IMR-90 (cell line): Measurements from ENCODE around the gene UMODL1. TPM values are rescaled to one million over a fixed set of nuclear protein-coding genes. Genes with fewer than 3 reads are reported as not detected.

Source experiments
- ATAC-seq: fragments of 200-7000 bp; cut with Tn5 transposase; 2 replicates; pipeline ENCODE4 v1.9.1; 2020; ENCODE audit warnings: low read depth, mild to moderate bottlenecking, moderate library complexity
- BruUV-seq: library from RNA; stranded (reverse); fragments of 400-500 nt; replicated peaks from 2 replicates; lab custom pipeline; 2021; lab: Mats Ljungman, UMichigan
- CTCF ChIA-PET: fragments of 300-600 bp; formaldehyde crosslinking; extraction: SDS; loops from one replicate; lab custom pipeline; 2021; ENCODE audit warnings: antibody characterized with exemption; lab: Yijun Ruan, JAX
- POLR2A ChIA-PET: fragments of 300-600 bp; sonication (Branson Sonifier 250); formaldehyde crosslinking; loops from one replicate; lab custom pipeline; 2022; ENCODE audit warnings: antibody characterized with exemption; ENCODE audit not compliant: unreplicated experiment; lab: Charles Lee
- DNase-seq: peaks from one replicate; pipeline ENCODE4 v3.0.0; 2013
- H2AFZ ChIP-seq: replicated peaks from 2 replicates; pipeline ENCODE3; 2013; ENCODE audit warnings: low read length, mild to moderate bottlenecking; ENCODE audit not compliant: poor library complexity
- H2AK5ac ChIP-seq: 2 replicates; pipeline ENCODE4 v1.6.1; 2013; ENCODE audit warnings: low read depth, low read length, inconsistent platforms
- H2AK9ac ChIP-seq: replicated peaks from 2 replicates; pipeline ENCODE3; 2013; ENCODE audit warnings: mild to moderate bottlenecking, low read depth, low read length, moderate library complexity; ENCODE audit not compliant: poor library complexity
- H2BK120ac ChIP-seq: 2 replicates; pipeline ENCODE4 v1.6.1; 2013; ENCODE audit warnings: low read depth, low read length, inconsistent platforms
- H2BK15ac ChIP-seq: 3 replicates; pipeline ENCODE4 v1.6.1; 2013; ENCODE audit warnings: low read depth, low read length, inconsistent platforms
- H2BK20ac ChIP-seq: 2 replicates; pipeline ENCODE4 v1.6.1; 2013; ENCODE audit warnings: low read depth, mild to moderate bottlenecking, inconsistent platforms, low read length, moderate library complexity
- H2BK5ac ChIP-seq: 2 replicates; pipeline ENCODE4 v1.6.1; 2013; ENCODE audit warnings: mild to moderate bottlenecking, low read depth, low read length, inconsistent platforms; ENCODE audit not compliant: poor library complexity, severe bottlenecking
- H3K14ac ChIP-seq: replicated peaks from 2 replicates; pipeline ENCODE4 v1.6.1; 2013; ENCODE audit warnings: low read depth, low read length, inconsistent platforms
- H3K18ac ChIP-seq: 2 replicates; pipeline ENCODE4 v1.6.1; 2013; ENCODE audit warnings: low read depth, low read length, control low read depth
- H3K23ac ChIP-seq: 2 replicates; pipeline ENCODE4 v1.6.1; 2013; ENCODE audit warnings: low read depth, low read length, inconsistent platforms
- H3K27ac ChIP-seq: 2 replicates; pipeline ENCODE4 v1.5.1; 2013; ENCODE audit warnings: mild to moderate bottlenecking, control low read depth, low read length; ENCODE audit not compliant: insufficient read depth
- H3K27me3 ChIP-seq: 2 replicates; pipeline ENCODE4 v1.6.1; 2013; ENCODE audit warnings: low read length; ENCODE audit not compliant: control insufficient read depth, insufficient read depth
- H3K36me3 ChIP-seq: 2 replicates; pipeline ENCODE4 v1.6.1; 2013; ENCODE audit warnings: low read length, mixed read lengths; ENCODE audit not compliant: control insufficient read depth, insufficient read depth
- H3K4ac ChIP-seq: 2 replicates; pipeline ENCODE4 v1.6.1; 2013; ENCODE audit warnings: low read depth, low read length, inconsistent platforms
- H3K4me1 ChIP-seq: 2 replicates; pipeline ENCODE4 v1.6.1; 2013; ENCODE audit warnings: low read length, mixed read lengths; ENCODE audit not compliant: control insufficient read depth, insufficient read depth
- H3K4me2 ChIP-seq: 2 replicates; pipeline ENCODE4 v1.6.1; 2013; ENCODE audit warnings: low read depth, mild to moderate bottlenecking, control low read depth, low read length, moderate library complexity
- H3K4me3 ChIP-seq: 2 replicates; pipeline ENCODE4 v1.5.1; 2013; ENCODE audit warnings: low read depth, mild to moderate bottlenecking, control low read depth, low read length, moderate library complexity; ENCODE audit not compliant: insufficient read depth
- H3K56ac ChIP-seq: 2 replicates; pipeline ENCODE4 v1.6.1; 2013; ENCODE audit warnings: low read length, inconsistent platforms; ENCODE audit not compliant: insufficient read depth; ENCODE audit errors: extremely low read depth
- H3K79me1 ChIP-seq, 2 experiments: 2 replicates each; pipeline ENCODE4 v1.6.1; 2013; ENCODE audit warnings: low read length in 2 of 2, inconsistent platforms in 1 of 2, low read depth in 1 of 2
- H3K9ac ChIP-seq: 2 replicates; pipeline ENCODE4 v1.6.1; 2013; ENCODE audit warnings: low read depth, low read length, control low read depth
- H3K9me1 ChIP-seq: 2 replicates; pipeline ENCODE4 v1.6.1; 2013; ENCODE audit warnings: low read length, inconsistent platforms; ENCODE audit not compliant: insufficient read depth
- H3K9me3 ChIP-seq: 2 replicates; pipeline ENCODE4 v1.6.1; 2013; ENCODE audit warnings: low read length; ENCODE audit not compliant: control insufficient read depth, insufficient read depth
- H4K20me1 ChIP-seq: 2 replicates; pipeline ENCODE4 v1.6.1; 2013; ENCODE audit warnings: low read length, inconsistent platforms; ENCODE audit not compliant: insufficient read depth
- H4K5ac ChIP-seq: 2 replicates; pipeline ENCODE4 v1.6.1; 2013; ENCODE audit warnings: mild to moderate bottlenecking, low read depth, low read length, control low read depth
- H4K8ac ChIP-seq, 2 experiments: 2 replicates each; pipeline ENCODE4 v1.6.1; 2013; ENCODE audit warnings: low read depth in 2 of 2, low read length in 2 of 2, control low read depth in 1 of 2, inconsistent platforms in 1 of 2
- H4K91ac ChIP-seq: 2 replicates; pipeline ENCODE4 v1.6.1; 2013; ENCODE audit warnings: low read depth, low read length, inconsistent platforms; ENCODE audit not compliant: insufficient read depth
- BHLHE40 ChIP-seq: fragments of 150-350 bp; IDR thresholded peaks from 2 replicates; pipeline ENCODE4 v1.6.1; 2016; ENCODE audit warnings: mild to moderate bottlenecking, low read depth, low read length
- CEBPB ChIP-seq: IDR thresholded peaks from 2 replicates; pipeline ENCODE4 v1.6.1; 2012; ENCODE audit warnings: low read depth, low read length, improper control_type of control experiment
- CHD1 ChIP-seq: IDR thresholded peaks from 2 replicates; pipeline ENCODE4 v1.6.1; 2012; ENCODE audit warnings: low read depth, low read length, improper control_type of control experiment
- ELK1 ChIP-seq: fragments of 150-350 bp; IDR thresholded peaks from 2 replicates; pipeline ENCODE4 v1.6.1; 2016; ENCODE audit warnings: low read depth, mild to moderate bottlenecking, low read length, moderate library complexity, borderline replicate concordance
- FOS ChIP-seq: fragments of 150-350 bp; IDR thresholded peaks from 2 replicates; pipeline ENCODE4 v1.6.1; 2016; ENCODE audit warnings: low read depth, low read length
- MAFK ChIP-seq: IDR thresholded peaks from 2 replicates; pipeline ENCODE4 v1.6.1; 2012; ENCODE audit warnings: low read depth, low read length, improper control_type of control experiment
- MAZ ChIP-seq: IDR thresholded peaks from 2 replicates; pipeline ENCODE4 v1.6.1; 2012; ENCODE audit warnings: low read depth, mild to moderate bottlenecking, low read length, improper control_type of control experiment, moderate library complexity, borderline replicate concordance
- MXI1 ChIP-seq: IDR thresholded peaks from 2 replicates; pipeline ENCODE4 v1.6.1; 2012; ENCODE audit warnings: low read depth, mild to moderate bottlenecking, low read length, moderate library complexity, borderline replicate concordance
- NFE2L2 ChIP-seq: fragments of 150-350 bp; IDR thresholded peaks from 2 replicates; pipeline ENCODE4 v1.6.1; 2016; ENCODE audit warnings: low read depth, mild to moderate bottlenecking, low read length
- POLR2A ChIP-seq: IDR thresholded peaks from 2 replicates; pipeline ENCODE4 v1.6.1; 2012; ENCODE audit warnings: mild to moderate bottlenecking, low read depth, low read length
- RAD21 ChIP-seq: IDR thresholded peaks from 2 replicates; pipeline ENCODE4 v1.6.1; 2012; ENCODE audit warnings: low read length, improper control_type of control experiment
- RCOR1 ChIP-seq: IDR thresholded peaks from 2 replicates; pipeline ENCODE4 v1.6.1; 2012; ENCODE audit warnings: mild to moderate bottlenecking, low read length, improper control_type of control experiment; ENCODE audit not compliant: insufficient replicate concordance
- RFX5 ChIP-seq: IDR thresholded peaks from 2 replicates; pipeline ENCODE4 v1.8.0; 2012; ENCODE audit warnings: low read depth, mild to moderate bottlenecking, low read length, moderate library complexity
- SMC3 ChIP-seq: fragments of 150-350 bp; IDR thresholded peaks from 2 replicates; pipeline ENCODE4 v1.6.1; 2016; ENCODE audit warnings: low read depth, mild to moderate bottlenecking, antibody characterized with exemption, low read length, moderate library complexity
- WGBS, 2 experiments: methylation state at CpG; one replicate each; pipeline versions ENCODE4 v1.1.5 to v1.1.7; 2013; ENCODE audit warnings: missing lambda C conversion rate in 2 of 2; ENCODE audit not compliant: insufficient read length in 1 of 2; ENCODE audit errors: extremely low coverage in 2 of 2; 5-methylcytosine and 5-hydroxymethylcytosine counted together
- dilution Hi-C: fragments of 300-500 bp; cut with HindIII; formaldehyde crosslinking; loops from one replicate; pipeline ENCODE4 v1.14.3; 2018; ENCODE audit warnings: low sequenced_read_pairs; ENCODE audit not compliant: unreplicated experiment
- in situ Hi-C: fragments of 300-500 bp; cut with MboI; formaldehyde crosslinking; loops from 3 replicates; pipeline ENCODE4 v1.14.3; 2019; ENCODE audit warnings: low sequenced_read_pairs, inconsistent platforms, mixed read lengths
- intact Hi-C: fragments of 100-400 bp; cut with micrococcal nuclease; formaldehyde crosslinking; loops from 2 replicates; pipeline ENCODE4 v1.10.0; 2022
- polyA plus RNA-seq, 3 experiments: library from polyadenylated mRNA; depleted of rRNA; stranded (reverse); fragments of >200 nt; gene quantifications; 2 replicates each; pipeline ENCODE4 v1.2.3, GENCODE V29; 2012; ENCODE audit warnings: low replicate concordance in 1 of 3
- total RNA-seq: library from RNA; depleted of rRNA; stranded (reverse); fragments of >200 nt; gene quantifications from 2 replicates; pipeline ENCODE4 v1.2.3, GENCODE V29; 2012
- TF ChIP-seq, protein P1 (sequence below): fragments of 150-350 bp; IDR thresholded peaks from 2 replicates; pipeline ENCODE4 v1.6.1; 2017; ENCODE audit warnings: mild to moderate bottlenecking, antibody characterized with exemption, low read length, low read depth
- TF ChIP-seq, protein P2 (sequence below): conservative IDR thresholded peaks from 2 replicates; pipeline ENCODE4 v1.5.1; 2012; ENCODE audit warnings: mild to moderate bottlenecking, low read depth, low read length, improper control_type of control experiment

UMODL1 gene
- total and polyA plus RNA-seq, 2 of the 4 experiments (the other 2 are of a cell fraction) = 0.02 TPM; not detected in 1

- CTCF ChIA-PET = interaction anchor here (0.7 kb wide), 1 partner anchor 342 kb away, joined by 3 read pairs; no protein-coding TSS in a partner anchor
- Histone ChIP-seq H3K27ac (no peak overlapping the region), H3K4me1 (no peaks in the 10 kb centered on the region)
These were observed 87.7 kb downstream of the UMODL1 start for GRCh38 chr21:42158846-42159245.

More at GRCh38 chr21:42158846-42159245, 87.7 kb downstream of the UMODL1 start:
- H3K9me3 ChIP-seq = no peaks in the 10 kb centered on the region
- H3K27me3 ChIP-seq = peaks cover 37% of the 10 kb centered on the region
- no peak overlapping the region for H3K23ac ChIP-seq
- H2BK5ac ChIP-seq = no peak overlapping the region
- H2BK120ac ChIP-seq = no peak overlapping the region
- no peak overlapping the region for H3K56ac ChIP-seq
- H4K5ac ChIP-seq = no peak overlapping the region
- no peak overlapping the region for H3K18ac ChIP-seq
- in situ Hi-C loops (loop anchor here (25.0 kb wide), 1 partner anchor 678 kb away; no protein-coding TSS in a partner anchor), dilution Hi-C loops (no loop called here), intact Hi-C loops (no loop called here)
- no peaks in the 10 kb centered on the region for H3K9me1 ChIP-seq
- H3K4ac ChIP-seq = no peak overlapping the region
- ATAC-seq (no peak), DNase-seq (no peak)
- no peak overlapping the region for H3K9ac ChIP-seq
- no peak overlapping the region for H2AK5ac ChIP-seq
- no peaks in the 10 kb centered on the region for H4K20me1 ChIP-seq
- no peak overlapping the region for H3K14ac ChIP-seq
- no peak overlapping the region for H3K4me2 ChIP-seq
- no peak overlapping the region for H3K4me3 ChIP-seq
- 45% methylated on average over 4 of the region's 8 CpGs; no CpG with 5 or more reads in 1 of the 2 experiments for WGBS, 2 experiments
- H3K79me1 ChIP-seq = no peaks in the 10 kb centered on the region
- H2BK20ac ChIP-seq = no peak overlapping the region
- H4K91ac ChIP-seq = no peak overlapping the region
- POLR2A ChIA-PET = no interaction called here
- no peak overlapping the region for H4K8ac ChIP-seq
- H2AFZ ChIP-seq = no peak overlapping the region
- no peaks in the 10 kb centered on the region for H3K36me3 ChIP-seq
- BruUV-seq = no TSS peak
- TF ChIP-seq CEBPB (no peak), NFE2L2 (no peak), ELK1 (no peak), RAD21 (no peak), MXI1 (no peak), RFX5 (no peak), FOS (no peak), BHLHE40 (no peak), MAZ (no peak), SMC3 (no peak), POLR2A (no peak), MAFK (no peak), CHD1 (no peak), RCOR1 (no peak)
- TF ChIP-seq, protein P1, sequence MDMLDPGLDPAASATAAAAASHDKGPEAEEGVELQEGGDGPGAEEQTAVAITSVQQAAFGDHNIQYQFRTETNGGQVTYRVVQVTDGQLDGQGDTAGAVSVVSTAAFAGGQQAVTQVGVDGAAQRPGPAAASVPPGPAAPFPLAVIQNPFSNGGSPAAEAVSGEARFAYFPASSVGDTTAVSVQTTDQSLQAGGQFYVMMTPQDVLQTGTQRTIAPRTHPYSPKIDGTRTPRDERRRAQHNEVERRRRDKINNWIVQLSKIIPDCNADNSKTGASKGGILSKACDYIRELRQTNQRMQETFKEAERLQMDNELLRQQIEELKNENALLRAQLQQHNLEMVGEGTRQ = no peak
- TF ChIP-seq, protein P2, sequence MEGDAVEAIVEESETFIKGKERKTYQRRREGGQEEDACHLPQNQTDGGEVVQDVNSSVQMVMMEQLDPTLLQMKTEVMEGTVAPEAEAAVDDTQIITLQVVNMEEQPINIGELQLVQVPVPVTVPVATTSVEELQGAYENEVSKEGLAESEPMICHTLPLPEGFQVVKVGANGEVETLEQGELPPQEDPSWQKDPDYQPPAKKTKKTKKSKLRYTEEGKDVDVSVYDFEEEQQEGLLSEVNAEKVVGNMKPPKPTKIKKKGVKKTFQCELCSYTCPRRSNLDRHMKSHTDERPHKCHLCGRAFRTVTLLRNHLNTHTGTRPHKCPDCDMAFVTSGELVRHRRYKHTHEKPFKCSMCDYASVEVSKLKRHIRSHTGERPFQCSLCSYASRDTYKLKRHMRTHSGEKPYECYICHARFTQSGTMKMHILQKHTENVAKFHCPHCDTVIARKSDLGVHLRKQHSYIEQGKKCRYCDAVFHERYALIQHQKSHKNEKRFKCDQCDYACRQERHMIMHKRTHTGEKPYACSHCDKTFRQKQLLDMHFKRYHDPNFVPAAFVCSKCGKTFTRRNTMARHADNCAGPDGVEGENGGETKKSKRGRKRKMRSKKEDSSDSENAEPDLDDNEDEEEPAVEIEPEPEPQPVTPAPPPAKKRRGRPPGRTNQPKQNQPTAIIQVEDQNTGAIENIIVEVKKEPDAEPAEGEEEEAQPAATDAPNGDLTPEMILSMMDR = no peak
- no peak overlapping the region for H2AK9ac ChIP-seq
- no peak overlapping the region for H2BK15ac ChIP-seq
